ENCODE measurements around the gene ACMSD.
"Not testable (repeated sequence)": the region's sequence is repeated elsewhere in the genome, so short reads cannot be mapped to it uniquely, and the experiment has no call there.

Gene ACMSD

DNA sequence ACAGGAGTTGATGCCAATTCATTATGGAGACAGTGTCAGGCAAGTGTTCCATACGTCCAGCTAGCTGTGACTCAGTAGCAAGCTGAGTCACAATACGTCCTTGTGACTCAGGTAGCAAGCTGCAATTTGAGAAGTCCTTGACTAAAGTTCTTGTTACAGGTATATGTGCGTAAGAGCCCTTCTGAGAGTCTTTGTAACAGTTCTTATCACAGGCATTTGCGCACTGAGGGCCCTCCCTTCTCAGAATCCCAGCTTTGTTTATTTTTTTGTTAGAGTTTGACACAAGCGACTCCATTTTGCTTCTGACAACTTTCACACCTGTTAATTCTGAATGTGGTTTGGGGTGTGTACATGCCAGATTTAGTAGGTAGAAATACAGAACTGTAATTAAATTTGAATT, 20.1 kb upstream of the ACMSD start:
- H4K20me1 ChIP-seq, result no peaks in the 10 kb centered on the region
- no peak overlapping the region for H3K4me2 ChIP-seq
- no peaks in the 10 kb centered on the region for H3K4me1 ChIP-seq
- H3K36me3 ChIP-seq, result no peaks in the 10 kb centered on the region
- H3K27ac ChIP-seq, result no peak overlapping the region
- H3K9me3 ChIP-seq, result no peaks in the 10 kb centered on the region
- no peak for TF ChIP-seq Cebpa-rat (IDR thresholded peaks at IDR 0.05)
- H3K27me3 ChIP-seq, result no peaks in the 10 kb centered on the region
- H3K9ac ChIP-seq, result no peak overlapping the region
- no peak overlapping the region for H3K4me3 ChIP-seq

GRCh38 chr2:134819334-134819733, 19.1 kb upstream of the ACMSD start:
- no peaks in the 10 kb centered on the region for H3K4me1 ChIP-seq
- no peaks in the 10 kb centered on the region for H4K20me1 ChIP-seq
- no peaks in the 10 kb centered on the region for H3K36me3 ChIP-seq
- no peak overlapping the region for H3K4me2 ChIP-seq
- TF ChIP-seq Cebpa-rat (IDR thresholded peaks at IDR 0.05), result no peak
- H3K27me3 ChIP-seq, result no peaks in the 10 kb centered on the region
- H3K9me3 ChIP-seq, result no peaks in the 10 kb centered on the region
- H3K9ac ChIP-seq, result no peak overlapping the region
- H3K27ac ChIP-seq, result no peak overlapping the region
- H3K4me3 ChIP-seq, result no peak overlapping the region

- Histone ChIP-seq H3K27me3 (no peaks in the 10 kb centered on the region), H3K9me3 (no peaks in the 10 kb centered on the region; the same call in 1 of the 2 replicates), H3K36me3 (no peaks in the 10 kb centered on the region), H3K27ac (no peak overlapping the region), H3K9ac (no peak overlapping the region), H4K20me1 (no peaks in the 10 kb centered on the region), H3K4me1 (no peaks in the 10 kb centered on the region), H3K4me2 (no peak overlapping the region), H3K4me3 (no peak overlapping the region)
- TF ChIP-seq Cebpa-rat (IDR thresholded peaks at IDR 0.05), result no peak
Measured at GRCh38 chr2:134823431-134823830, 15.0 kb upstream of the ACMSD start.

DNA sequence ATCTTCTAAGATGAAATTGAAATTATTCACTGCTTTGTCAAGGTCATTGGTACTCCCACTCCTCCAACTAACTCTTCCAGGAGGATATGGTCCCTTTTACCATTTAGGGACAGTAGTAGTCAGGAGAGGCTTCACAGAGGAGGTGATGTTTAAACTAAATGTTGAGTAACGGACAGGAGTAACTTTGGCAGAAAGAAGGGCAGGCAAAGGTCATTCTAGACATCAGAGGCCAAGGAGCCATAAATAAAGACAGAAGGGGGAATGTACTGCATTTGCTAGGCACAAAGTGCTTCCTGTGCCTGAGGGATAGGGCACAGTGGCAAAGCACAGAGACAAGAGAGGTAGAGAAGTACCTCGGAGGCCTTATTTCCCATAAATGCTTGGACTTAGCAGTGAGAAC, 14.6 kb upstream of the ACMSD start:
- H3K4me3 ChIP-seq, result no peak overlapping the region
- H4K20me1 ChIP-seq, result no peaks in the 10 kb centered on the region
- no peak overlapping the region for H3K4me2 ChIP-seq
- no peak for TF ChIP-seq Cebpa-rat (IDR thresholded peaks at IDR 0.05)
- no peaks in the 10 kb centered on the region for H3K36me3 ChIP-seq
- H3K4me1 ChIP-seq, result no peaks in the 10 kb centered on the region
- no peaks in the 10 kb centered on the region for H3K27me3 ChIP-seq
- H3K27ac ChIP-seq, result no peak overlapping the region
- no peak overlapping the region for H3K9ac ChIP-seq
- H3K9me3 ChIP-seq, result no peaks in the 10 kb centered on the region; the same call in 1 of the 2 replicates

- not testable (repeated sequence) for H3K4me2 ChIP-seq, H3K36me3 ChIP-seq, H3K9ac ChIP-seq, H3K27me3 ChIP-seq, H3K4me1 ChIP-seq, H3K27ac ChIP-seq, H4K20me1 ChIP-seq, H3K9me3 ChIP-seq, H3K4me3 ChIP-seq
Measured at GRCh38 chr2:134825716-134826115, 12.7 kb upstream of the ACMSD start.

GRCh38 chr2:134835471-134835870, 2.9 kb upstream of the ACMSD start:
- H3K4me2 ChIP-seq, result no peak overlapping the region
- H3K9ac ChIP-seq, result no peak overlapping the region
- TF ChIP-seq Cebpa-rat (IDR thresholded peaks at IDR 0.05), result no peak
- no peaks in the 10 kb centered on the region for H3K4me1 ChIP-seq
- no peak overlapping the region for H3K4me3 ChIP-seq
- H3K27me3 ChIP-seq, result no peaks in the 10 kb centered on the region
- H3K9me3 ChIP-seq, result peaks cover 22% of the 10 kb centered on the region
- no peaks in the 10 kb centered on the region for H3K36me3 ChIP-seq
- H3K27ac ChIP-seq, result no peak overlapping the region
- no peaks in the 10 kb centered on the region for H4K20me1 ChIP-seq

GRCh38 chr2:134836986-134837385, 1.4 kb upstream of the ACMSD start:
- no peak overlapping the region for H3K27ac ChIP-seq

DNA sequence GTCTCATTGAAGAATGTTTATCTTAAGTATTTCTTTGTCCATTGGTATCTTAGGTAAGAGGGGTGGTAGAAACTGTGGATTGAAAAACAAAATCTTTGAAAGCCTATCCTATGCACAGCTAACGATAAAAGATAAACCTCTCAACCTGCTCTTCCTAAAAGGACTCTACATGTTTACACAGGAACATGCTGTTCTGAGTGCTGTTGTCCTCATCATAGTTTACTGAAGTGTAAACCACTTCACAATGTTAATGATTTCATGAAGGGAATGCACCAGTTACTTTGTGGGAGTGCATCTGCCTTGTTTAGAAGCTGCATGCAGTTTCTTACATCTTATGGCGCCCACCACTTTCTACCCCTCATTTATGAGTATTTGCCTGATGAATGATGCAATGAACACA, 1.2 kb downstream of the ACMSD start:
- Histone ChIP-seq H3K9ac (no peak overlapping the region), H4K20me1 (no peaks in the 10 kb centered on the region), H3K27ac (no peak overlapping the region), H3K9me3 (peaks cover 22% of the 10 kb centered on the region), H3K4me2 (no peak overlapping the region), H3K4me1 (no peaks in the 10 kb centered on the region), H3K36me3 (no peaks in the 10 kb centered on the region), H3K27me3 (no peaks in the 10 kb centered on the region), H3K4me3 (no peak overlapping the region)
- no peak for TF ChIP-seq Cebpa-rat (IDR thresholded peaks at IDR 0.05)

More at GRCh38 chr2:134836986-134837385, 1.4 kb upstream of the ACMSD start:
- H3K27me3 ChIP-seq, result no peaks in the 10 kb centered on the region
- peaks cover 22% of the 10 kb centered on the region for H3K9me3 ChIP-seq
- H3K4me1 ChIP-seq, result no peaks in the 10 kb centered on the region
- no peaks in the 10 kb centered on the region for H3K36me3 ChIP-seq
- H4K20me1 ChIP-seq, result no peaks in the 10 kb centered on the region
- H3K4me3 ChIP-seq, result no peak overlapping the region
- no peak overlapping the region for H3K4me2 ChIP-seq
- TF ChIP-seq Cebpa-rat (IDR thresholded peaks at IDR 0.05), result no peak
- H3K9ac ChIP-seq, result no peak overlapping the region

- no peak overlapping the region for H3K4me2 ChIP-seq
- no peak for TF ChIP-seq Cebpa-rat (IDR thresholded peaks at IDR 0.05)
Measured at GRCh38 chr2:134842930-134843490, 4.6 kb downstream of the ACMSD start.

DNA sequence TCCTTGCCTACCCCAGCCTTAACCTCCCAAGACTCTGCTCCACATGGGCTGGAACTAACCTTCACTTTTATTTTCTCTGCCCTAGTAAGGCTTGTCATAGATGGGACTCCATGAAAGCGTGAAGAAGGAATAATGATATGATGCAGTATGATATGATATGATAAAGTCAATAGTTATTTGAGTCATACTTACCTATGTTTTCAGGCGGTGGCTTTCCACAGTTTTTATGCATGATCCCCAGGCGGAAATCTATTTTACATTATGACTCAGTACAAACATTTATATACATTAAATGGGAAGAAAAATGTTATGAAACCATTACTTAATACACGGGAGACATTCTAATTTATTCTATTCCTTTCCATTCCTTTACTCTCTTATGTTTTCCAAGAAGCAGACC, 5.6 kb downstream of the ACMSD start:
- Histone ChIP-seq H4K20me1 (no peaks in the 10 kb centered on the region), H3K27ac (no peak overlapping the region), H3K27me3 (no peaks in the 10 kb centered on the region), H3K4me1 (no peaks in the 10 kb centered on the region), H3K4me3 (no peak overlapping the region), H3K9ac (no peak overlapping the region), H3K4me2 (no peak overlapping the region), H3K9me3 (peaks cover 7% of the 10 kb centered on the region; the same call in 1 of the 2 replicates), H3K36me3 (no peaks in the 10 kb centered on the region)
- no peak for TF ChIP-seq Cebpa-rat (IDR thresholded peaks at IDR 0.05)

More at GRCh38 chr2:134842930-134843490, 4.6 kb downstream of the ACMSD start:
- no peak overlapping the region for H3K9ac ChIP-seq
- H3K27ac ChIP-seq, result no peak overlapping the region
- H3K36me3 ChIP-seq, result no peaks in the 10 kb centered on the region
- H3K27me3 ChIP-seq, result no peaks in the 10 kb centered on the region
- no peak overlapping the region for H3K4me3 ChIP-seq
- no peaks in the 10 kb centered on the region for H3K4me1 ChIP-seq
- H4K20me1 ChIP-seq, result no peaks in the 10 kb centered on the region
- H3K9me3 ChIP-seq, result peaks cover 6% of the 10 kb centered on the region; the same call in 1 of the 2 replicates

- Histone ChIP-seq H3K9me3 (peaks cover 7% of the 10 kb centered on the region; the same call in 1 of the 2 replicates), H3K4me1 (no peaks in the 10 kb centered on the region), H3K27me3 (no peaks in the 10 kb centered on the region), H3K4me2 (no peak overlapping the region), H3K4me3 (no peak overlapping the region), H4K20me1 (no peaks in the 10 kb centered on the region), H3K9ac (no peak overlapping the region), H3K36me3 (no peaks in the 10 kb centered on the region), H3K27ac (no peak overlapping the region)
- TF ChIP-seq Cebpa-rat (IDR thresholded peaks at IDR 0.05), result no peak
Measured at GRCh38 chr2:134845028-134845427, 6.6 kb downstream of the ACMSD start.

Data from BLaER1 (cell line).